Activated effector memory CD4-positive, alpha-beta T cell treated with anti-CD3 and anti-CD28 coated beads, Interleukin-2, amount 50 U/mL, for 16 hours (primary cell): Measurements from ENCODE around the gene LAMP1.

Source experiments
- DNase-seq: peaks from one replicate; pipeline ENCODE4 v3.0.0-alpha.2; 2020

LAMP1 gene

GRCh38 chr13:113357529-113357928 is 60.5 kb downstream of the LAMP1 start:
- no peak for DNase-seq

GRCh38 chr13:113358653-113359190 is 61.7 kb downstream of the LAMP1 start:
- DNase-seq: no peak

GRCh38 chr13:113359571-113359970 is 62.5 kb downstream of the LAMP1 start:
- DNase-seq: no peak

GRCh38 chr13:113360446-113360845 is 63.4 kb downstream of the LAMP1 start:
- peak; percentile 28 for DNase-seq

GRCh38 chr13:113361406-113361805 is 64.4 kb downstream of the LAMP1 start:
- DNase-seq: no peak

GRCh38 chr13:113364311-113364889 is 67.4 kb downstream of the LAMP1 start:
- DNase-seq: no peak

GRCh38 chr13:113364901-113365582 is 68.0 kb downstream of the LAMP1 start:
- no peak for DNase-seq

- DNase-seq: no peak
These were observed 68.5 kb downstream of the LAMP1 start for GRCh38 chr13:113365583-113365970.

GRCh38 chr13:113365971-113366588 is 69.0 kb downstream of the LAMP1 start:
- DNase-seq: no peak

- DNase-seq: no peak
These were observed 70.1 kb downstream of the LAMP1 start for GRCh38 chr13:113367020-113367560.

GRCh38 chr13:113367771-113368170 is 70.7 kb downstream of the LAMP1 start:
- DNase-seq: peak; percentile 50

GRCh38 chr13:113368353-113368752 is 71.3 kb downstream of the LAMP1 start:
- peak; percentile 27 for DNase-seq

- peak; percentile 41 for DNase-seq
These were observed 72.2 kb downstream of the LAMP1 start for GRCh38 chr13:113369189-113369588.

- peak; percentile 21 for DNase-seq
These were observed 72.8 kb downstream of the LAMP1 start for GRCh38 chr13:113369881-113370280.

GRCh38 chr13:113371061-113371460 is 74.0 kb downstream of the LAMP1 start:
- DNase-seq: peak; percentile 51

GRCh38 chr13:113371701-113372100 is 74.7 kb downstream of the LAMP1 start:
- DNase-seq: peak; percentile 22
